AG10803 (cell line): Measurements from ENCODE around the gene F11R.

Experiments
- DNase-seq: peaks from one replicate; pipeline ENCODE4 v3.0.0; 2010; ENCODE audit warnings: low read depth
- H3K4me3 ChIP-seq: 2 replicates; pipeline ENCODE4 v1.5.1; 2011; ENCODE audit warnings: mild to moderate bottlenecking, low read length, control low read depth
- TF ChIP-seq, protein P1 (sequence below): conservative IDR thresholded peaks from 2 replicates; pipeline ENCODE4 v1.5.1; 2011; ENCODE audit warnings: mild to moderate bottlenecking, low read length, control low read depth, inconsistent platforms

The F11R gene

DNA sequence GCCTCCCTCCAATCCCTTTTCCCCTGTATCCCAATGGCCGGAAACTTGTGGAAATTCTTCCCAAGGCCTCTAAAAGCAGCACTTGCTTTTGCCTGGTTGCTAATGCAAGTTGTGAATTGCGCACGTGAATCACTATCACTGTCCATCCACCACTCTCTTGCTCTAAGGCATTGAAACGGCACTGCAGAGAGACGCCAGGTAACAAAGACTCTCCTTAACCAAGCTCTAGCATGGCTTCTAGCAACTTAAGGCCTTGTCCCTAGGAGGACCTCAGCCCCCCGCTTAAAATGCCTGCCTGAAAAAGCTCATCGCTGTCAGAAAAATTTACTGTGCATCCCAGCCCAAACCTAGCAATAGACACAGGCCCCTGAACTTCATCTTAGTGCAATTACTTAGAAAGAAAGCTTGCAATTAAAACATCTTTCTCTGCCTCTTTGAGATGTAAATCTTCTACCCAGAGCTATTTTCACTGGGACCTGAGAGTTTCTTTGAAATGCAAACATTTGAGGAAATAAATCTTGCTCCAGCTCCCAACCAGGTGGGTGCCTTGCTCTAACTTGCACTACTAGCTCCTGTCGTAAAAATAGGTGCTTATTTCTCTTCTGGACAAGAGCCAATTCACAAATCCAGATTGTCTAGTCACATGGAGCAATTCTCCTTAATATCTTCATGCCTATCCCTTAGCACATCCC, 33.4 kb downstream of the F11R start:
- TF ChIP-seq, protein P1, sequence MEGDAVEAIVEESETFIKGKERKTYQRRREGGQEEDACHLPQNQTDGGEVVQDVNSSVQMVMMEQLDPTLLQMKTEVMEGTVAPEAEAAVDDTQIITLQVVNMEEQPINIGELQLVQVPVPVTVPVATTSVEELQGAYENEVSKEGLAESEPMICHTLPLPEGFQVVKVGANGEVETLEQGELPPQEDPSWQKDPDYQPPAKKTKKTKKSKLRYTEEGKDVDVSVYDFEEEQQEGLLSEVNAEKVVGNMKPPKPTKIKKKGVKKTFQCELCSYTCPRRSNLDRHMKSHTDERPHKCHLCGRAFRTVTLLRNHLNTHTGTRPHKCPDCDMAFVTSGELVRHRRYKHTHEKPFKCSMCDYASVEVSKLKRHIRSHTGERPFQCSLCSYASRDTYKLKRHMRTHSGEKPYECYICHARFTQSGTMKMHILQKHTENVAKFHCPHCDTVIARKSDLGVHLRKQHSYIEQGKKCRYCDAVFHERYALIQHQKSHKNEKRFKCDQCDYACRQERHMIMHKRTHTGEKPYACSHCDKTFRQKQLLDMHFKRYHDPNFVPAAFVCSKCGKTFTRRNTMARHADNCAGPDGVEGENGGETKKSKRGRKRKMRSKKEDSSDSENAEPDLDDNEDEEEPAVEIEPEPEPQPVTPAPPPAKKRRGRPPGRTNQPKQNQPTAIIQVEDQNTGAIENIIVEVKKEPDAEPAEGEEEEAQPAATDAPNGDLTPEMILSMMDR, result no peak
- no peak overlapping the region for H3K4me3 ChIP-seq
- DNase-seq, result no peak

DNA sequence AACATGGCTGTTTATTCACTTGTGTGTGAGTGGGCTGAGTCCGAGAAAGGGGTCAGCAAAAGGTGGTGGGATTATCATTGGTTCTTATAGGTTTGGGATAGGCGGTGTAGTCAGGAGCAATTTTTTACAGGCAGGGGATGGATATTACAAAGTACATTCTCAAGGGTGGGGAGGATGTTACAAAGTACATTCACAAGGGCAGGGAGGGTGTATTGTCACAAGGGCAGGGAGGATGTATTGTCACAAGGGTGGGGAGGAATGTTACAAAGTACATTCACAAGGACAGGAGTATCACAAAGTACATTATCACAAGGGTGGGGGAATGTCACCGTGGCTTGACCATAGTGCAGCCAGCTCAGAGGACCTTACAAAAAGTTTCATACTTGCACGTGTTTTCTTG, 35.2 kb downstream of the F11R start:
- no peak for DNase-seq
- TF ChIP-seq, protein P1, result no peak
- H3K4me3 ChIP-seq, result no peak overlapping the region

DNA sequence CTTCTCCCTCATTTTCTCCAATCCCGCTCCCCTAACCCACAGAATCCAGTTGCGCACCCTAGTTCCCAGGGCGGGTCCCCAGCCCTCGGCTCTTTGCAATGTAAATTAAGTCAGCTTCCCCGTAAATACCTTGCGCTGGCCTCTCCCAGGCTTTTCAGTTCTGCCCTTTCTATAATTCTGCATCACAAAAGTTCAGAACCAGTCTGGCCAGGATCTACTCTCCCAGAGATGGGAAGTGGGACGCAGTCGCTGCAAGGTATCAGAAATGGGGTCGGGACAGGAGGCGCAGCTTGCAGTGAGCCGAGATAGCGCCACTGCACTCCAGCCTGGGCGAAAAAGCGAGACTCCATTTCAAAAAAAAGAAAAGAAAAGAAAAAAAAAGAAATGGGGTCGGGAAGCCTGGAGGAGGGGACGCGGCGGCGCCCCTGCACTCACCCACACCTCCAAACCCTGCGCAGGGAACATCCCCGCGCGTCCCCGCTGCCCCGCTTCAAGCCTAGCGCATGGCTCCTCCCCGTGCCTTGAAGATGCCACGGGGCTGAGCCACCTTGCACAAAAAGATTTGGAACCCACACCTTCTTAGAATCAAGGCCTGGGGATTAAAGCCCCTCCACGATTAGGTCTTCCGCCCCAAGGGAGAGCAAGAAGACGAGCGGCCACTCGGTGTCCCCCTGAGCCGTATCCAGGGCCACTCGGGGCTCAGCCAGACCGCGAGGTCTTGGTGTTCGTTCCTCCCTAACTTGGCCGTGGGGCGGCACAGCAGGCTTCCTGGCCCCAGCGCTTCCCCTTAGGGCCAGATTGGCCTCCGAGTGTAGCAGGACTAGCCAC, 39.2 kb downstream of the F11R start:
- DNase-seq, result no peak
- TF ChIP-seq, protein P1, result no peak
- H3K4me3 ChIP-seq, result no peak overlapping the region

DNA sequence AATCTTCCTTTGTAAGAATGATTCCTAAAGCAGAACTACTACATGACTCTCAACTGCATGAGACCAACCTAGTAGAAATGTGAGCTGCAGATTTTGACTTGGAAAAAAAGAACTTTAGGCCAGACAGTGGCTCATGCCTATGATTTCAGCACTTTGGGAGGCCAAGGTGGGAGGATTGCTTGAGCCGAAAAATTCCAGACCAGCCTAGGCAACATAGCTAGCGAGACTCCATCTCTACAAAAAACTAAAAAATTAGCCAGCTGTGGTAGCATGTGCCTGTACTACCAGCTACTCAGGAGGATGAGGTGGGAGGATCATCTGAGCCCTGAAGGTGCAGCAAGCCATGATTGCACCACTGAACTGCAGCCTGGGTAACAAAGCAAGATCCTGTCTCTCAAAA, 41.7 kb downstream of the F11R start:
- TF ChIP-seq, protein P1, result no peak
- H3K4me3 ChIP-seq, result no peak overlapping the region
- DNase-seq, result no peak

DNA sequence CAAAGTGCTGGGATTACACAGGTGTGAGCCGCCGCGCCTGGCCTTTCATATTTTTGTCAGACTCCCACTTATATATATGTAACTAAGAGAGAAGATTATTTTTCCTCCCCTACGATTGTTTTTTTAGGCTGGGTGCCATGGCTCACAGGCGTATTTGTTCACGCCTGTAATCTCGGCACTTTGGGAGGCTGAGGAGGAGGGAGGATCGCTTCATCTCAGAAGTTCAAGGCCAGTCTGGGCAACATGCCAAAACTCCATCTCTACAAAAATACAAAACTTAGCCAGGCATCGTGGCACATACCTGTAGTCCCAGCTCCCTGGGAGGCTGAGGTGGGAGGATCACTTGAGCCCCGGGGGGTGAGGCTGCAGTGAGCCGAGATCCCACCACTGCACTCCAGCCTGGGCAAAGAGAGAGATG, 42.4 kb downstream of the F11R start:
- DNase-seq, result no peak

DNA sequence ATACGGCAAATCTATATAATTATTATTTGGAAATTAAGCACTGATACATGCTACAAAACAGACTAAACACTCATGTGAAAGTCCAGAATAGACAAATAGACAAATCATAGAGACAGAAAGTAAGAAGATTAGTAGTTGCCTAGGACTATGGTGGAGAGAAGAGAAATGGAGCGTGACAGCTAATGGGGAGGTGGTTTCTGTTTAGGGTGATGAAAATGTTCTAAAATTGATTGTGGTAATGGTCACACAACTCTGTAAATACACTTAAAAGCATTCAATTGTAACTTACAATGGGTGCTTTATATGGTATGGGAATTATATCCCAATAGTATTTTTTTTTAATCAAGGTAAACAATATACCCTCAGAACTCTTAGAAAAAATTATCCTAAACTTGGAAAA, 45.9 kb downstream of the F11R start:
- TF ChIP-seq, protein P1, result no peak
- H3K4me3 ChIP-seq, result no peak overlapping the region
- DNase-seq, result no peak

More for the DNA sequence above, 42.4 kb downstream of the F11R start:
- no peak overlapping the region for H3K4me3 ChIP-seq
- TF ChIP-seq, protein P1, result no peak

DNA sequence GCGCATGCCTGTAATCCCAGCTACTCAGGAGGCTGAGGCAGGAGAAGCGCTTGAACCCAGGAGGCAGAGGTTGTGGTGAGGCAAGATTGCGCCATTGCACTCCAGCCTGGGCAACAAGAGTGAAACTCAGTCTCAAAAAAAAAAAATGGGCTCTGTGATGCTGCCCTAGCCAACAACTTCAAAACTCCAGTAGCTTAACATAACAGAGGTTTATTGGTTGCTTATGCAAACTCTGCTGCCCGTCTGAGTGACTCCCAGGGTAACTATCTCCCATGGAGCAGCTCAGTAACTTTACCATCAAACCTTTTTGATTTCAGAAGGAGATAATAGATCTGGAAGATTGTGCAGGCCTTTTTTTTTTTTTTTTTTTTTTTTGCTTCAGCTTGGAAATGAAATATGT, 47.5 kb downstream of the F11R start:
- H3K4me3 ChIP-seq, result no peak overlapping the region
- DNase-seq, result no peak
- TF ChIP-seq, protein P1, result no peak
